DOHH2 (cell line): ENCODE results near the gene GPSM3.

ENCODE experiments used
- H3F3A ChIP-seq: fragments of 200-600 bp; sonication (generic), shearing (Covaris generic); 2 replicates; pipeline ENCODE4 v1.6.0; 2016; ENCODE audit warnings: antibody characterized with exemption, mild to moderate bottlenecking; ENCODE audit not compliant: control insufficient read depth, insufficient read depth
- H3K27ac ChIP-seq: fragments of 200-600 bp; sonication (generic); 2 replicates; pipeline ENCODE4 v1.5.1; 2014; ENCODE audit warnings: low read depth, mild to moderate bottlenecking, low read length, moderate library complexity
- H3K27me3 ChIP-seq: fragments of 200-600 bp; sonication (generic); 2 replicates; pipeline ENCODE4 v1.6.1; 2014; ENCODE audit warnings: mild to moderate bottlenecking, low read length, mixed read lengths; ENCODE audit not compliant: control insufficient read depth
- H3K36me3 ChIP-seq: fragments of 200-600 bp; sonication (generic); 2 replicates; pipeline ENCODE4 v1.6.1; 2014; ENCODE audit warnings: mild to moderate bottlenecking, low read length, moderate library complexity, mixed read lengths; ENCODE audit not compliant: control insufficient read depth
- H3K4me1 ChIP-seq: fragments of 200-600 bp; sonication (generic); 2 replicates; pipeline ENCODE4 v1.6.1; 2014; ENCODE audit warnings: mild to moderate bottlenecking, low read length, mixed read lengths; ENCODE audit not compliant: control insufficient read depth
- H3K4me2 ChIP-seq: fragments of 200-600 bp; sonication (generic); 2 replicates; pipeline ENCODE4 v1.6.0; 2014; ENCODE audit warnings: mild to moderate bottlenecking, low read length, moderate library complexity
- H3K4me3 ChIP-seq: fragments of 200-600 bp; sonication (generic); 2 replicates; pipeline ENCODE4 v1.5.1; 2014; ENCODE audit warnings: mild to moderate bottlenecking, low read length, mixed read lengths
- H3K79me2 ChIP-seq: fragments of 200-600 bp; sonication (generic); 2 replicates; pipeline ENCODE4 v1.6.1; 2014; ENCODE audit warnings: mild to moderate bottlenecking, low read length, mixed read lengths; ENCODE audit not compliant: control insufficient read depth
- H3K9me2 ChIP-seq: fragments of 200-600 bp; sonication (generic); replicated peaks from 2 replicates; pipeline ENCODE4 v1.6.1; 2014; ENCODE audit warnings: mild to moderate bottlenecking, low read length, mixed read lengths; ENCODE audit not compliant: control insufficient read depth
- H3K9me3 ChIP-seq: fragments of 200-600 bp; sonication (generic); 2 replicates; pipeline ENCODE4 v1.6.1; 2014; ENCODE audit warnings: antibody characterized with exemption, low read length, mixed read lengths; ENCODE audit not compliant: control insufficient read depth, insufficient read depth
- H4K20me1 ChIP-seq: fragments of 200-600 bp; sonication (generic); 2 replicates; pipeline ENCODE4 v1.6.0; 2014; ENCODE audit warnings: low read depth, mild to moderate bottlenecking, antibody characterized with exemption, low read length, moderate library complexity; ENCODE audit not compliant: control insufficient read depth, insufficient read depth
- CTCF ChIP-seq: fragments of 200-600 bp; sonication (generic); IDR thresholded peaks from one replicate; pipeline ENCODE4 v1.5.1; 2014; ENCODE audit warnings: antibody characterized with exemption, mild to moderate bottlenecking, low read depth, low read length; ENCODE audit not compliant: poor library complexity, severe bottlenecking
- EZH2phosphoT487 ChIP-seq: fragments of 200-600 bp; sonication (generic); IDR thresholded peaks from 2 replicates; pipeline ENCODE4 v1.6.1; 2017; ENCODE audit warnings: borderline replicate concordance, mild to moderate bottlenecking, antibody characterized with exemption, low read length, moderate library complexity, mixed read lengths

Gene GPSM3

GRCh38 chr6:32170294-32170693, 22.1 kb downstream of the GPSM3 start:
- Histone ChIP-seq H3K27ac (no peak overlapping the region), H4K20me1 (no peaks in the 10 kb centered on the region), H3K4me3 (no peak overlapping the region), H3K27me3 (no peaks in the 10 kb centered on the region), H3K4me1 (peaks cover 33% of the 10 kb centered on the region), H3K36me3 (peaks cover 42% of the 10 kb centered on the region), H3K9me2 (no peaks in the 10 kb centered on the region), H3K4me2 (no peak overlapping the region), H3F3A (peaks cover 4% of the 10 kb centered on the region; the same call in 1 of the 2 replicates), H3K9me3 (no peaks in the 10 kb centered on the region), H3K79me2 (peaks cover 15% of the 10 kb centered on the region)
- TF ChIP-seq EZH2phosphoT487 (no peak), CTCF (no peak)

DNA sequence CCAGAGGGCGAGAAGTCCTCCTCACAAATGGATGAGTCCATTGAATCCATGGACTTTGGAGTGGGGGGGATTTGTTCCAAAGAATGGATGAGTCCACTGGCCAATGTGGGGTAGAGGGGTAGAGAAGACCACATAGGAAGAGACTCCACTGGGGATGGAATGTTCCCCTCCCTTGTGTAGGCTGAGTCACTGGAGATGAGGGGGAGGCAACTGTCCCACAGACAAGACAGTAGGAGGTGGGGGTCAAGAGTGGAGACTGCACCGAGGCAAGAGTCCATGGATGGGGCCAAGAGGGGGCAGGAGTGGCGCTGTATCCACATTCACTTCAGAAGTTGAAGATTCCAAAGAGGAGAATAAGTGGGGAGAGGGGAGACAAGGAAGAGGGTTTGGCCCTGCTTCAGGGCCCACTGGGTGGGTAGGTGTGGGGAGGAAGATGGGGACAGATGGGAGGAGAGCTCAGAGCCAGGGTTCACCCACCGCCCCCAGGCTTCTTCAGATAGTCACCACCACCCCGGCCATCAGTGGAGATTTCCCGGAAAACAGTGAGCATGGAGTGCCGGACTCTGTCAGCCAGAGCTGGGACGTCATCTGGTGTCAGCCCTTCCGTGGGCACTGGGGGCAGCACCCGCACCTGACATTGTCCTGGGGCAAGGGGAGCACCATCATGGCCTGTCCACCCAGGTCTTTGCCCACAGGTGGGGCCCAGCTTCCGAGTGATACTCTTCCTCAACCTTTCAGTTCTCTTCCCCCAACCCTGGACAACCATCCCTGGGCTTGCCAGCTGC, 23.4 kb downstream of the GPSM3 start:
- Histone ChIP-seq H3K27me3 (no peaks in the 10 kb centered on the region), H3K36me3 (peaks cover 42% of the 10 kb centered on the region), H3K4me3 (no peak overlapping the region), H3K9me3 (no peaks in the 10 kb centered on the region), H3K9me2 (no peaks in the 10 kb centered on the region), H3K4me2 (no peak overlapping the region), H4K20me1 (no peaks in the 10 kb centered on the region), H3K79me2 (peaks cover 4% of the 10 kb centered on the region; the same call in 1 of the 2 replicates), H3K27ac (no peak overlapping the region), H3K4me1 (peaks cover 22% of the 10 kb centered on the region), H3F3A (peaks cover 4% of the 10 kb centered on the region; the same call in 1 of the 2 replicates)
- TF ChIP-seq CTCF: no peak
- no peak for TF ChIP-seq EZH2phosphoT487

- TF ChIP-seq CTCF (no peak), EZH2phosphoT487 (no peak)
- Histone ChIP-seq H3K9me2 (no peaks in the 10 kb centered on the region), H3F3A (peaks cover 4% of the 10 kb centered on the region; the same call in 1 of the 2 replicates), H3K9me3 (no peaks in the 10 kb centered on the region), H3K36me3 (peaks cover 42% of the 10 kb centered on the region), H3K4me1 (peaks cover 17% of the 10 kb centered on the region), H4K20me1 (no peaks in the 10 kb centered on the region), H3K4me2 (no peak overlapping the region), H3K27me3 (no peaks in the 10 kb centered on the region), H3K4me3 (no peak overlapping the region), H3K79me2 (peaks cover 4% of the 10 kb centered on the region; the same call in 1 of the 2 replicates), H3K27ac (no peak overlapping the region)
These were observed 24.1 kb downstream of the GPSM3 start for GRCh38 chr6:32168350-32168749.
